Adrenal gland (tissue), 12 donors: ENCODE data around the gene GLYATL3. TPM values are rescaled to one million over a fixed set of nuclear protein-coding genes. Genes with fewer than 3 reads are reported as not detected.

Source experiments
- DNase-seq, 7 donors: peaks; one replicate each; pipeline ENCODE4 v3.0.0-alpha.2; 2019 to 2020
- H3K27ac ChIP-seq, 5 donors: fragments of 200-600 bp; sonication (generic) in 4 of 5; 1 replicate in 3 of 5; 2 replicates in 2 of 5; pipeline versions ENCODE4 v1.5.1 to v1.8.0; 2016 to 2020; ENCODE audit warnings: mild to moderate bottlenecking in 1 of 5
- H3K27me3 ChIP-seq: fragments of 200-600 bp; 2 replicates; pipeline ENCODE4 v1.8.0; 2021
- H3K36me3 ChIP-seq, 2 donors: fragments of 200-600 bp; replicated peaks in 1 of 2; 1 replicate in 1 of 2; 2 replicates in 1 of 2; pipeline versions ENCODE4 v1.5.1 to v1.8.0; 2018 to 2022
- H3K4me1 ChIP-seq, 2 donors: fragments of 200-600 bp; replicated peaks in 1 of 2; 1 replicate in 1 of 2; 2 replicates in 1 of 2; pipeline versions ENCODE4 v1.5.1 to v1.8.0; 2018 to 2021
- H3K4me3 ChIP-seq, 4 donors: fragments of 200-600 bp; sonication (generic) in 3 of 4; one replicate each; pipeline ENCODE4 v1.5.1; 2016 to 2018
- H3K9me3 ChIP-seq, 3 donors: fragments of 200-600 bp; sonication (generic) in 1 of 3; replicated peaks in 1 of 3; 1 replicate in 2 of 3; 2 replicates in 1 of 3; pipeline versions ENCODE4 v1.5.1 to v1.8.0; 2016 to 2021
- CTCF ChIP-seq, 6 experiments: fragments of 450-650 bp in 4 of 6; fragments of 200-600 bp in 2 of 6; sonication (generic) in 1 of 6; IDR thresholded peaks; 1 replicate in 5 of 6; 2 replicates in 1 of 6; pipeline versions ENCODE4 v1.5.1 to v1.8.0; 2016 to 2021; ENCODE audit warnings: antibody characterized with exemption in 6 of 6, mild to moderate bottlenecking in 2 of 6, moderate library complexity in 1 of 6
- POLR2A ChIP-seq, 2 donors: fragments of 450-650 bp; IDR thresholded peaks; one replicate each; pipeline ENCODE4 v1.6.1; 2017; ENCODE audit warnings: antibody characterized with exemption in 2 of 2, mild to moderate bottlenecking in 2 of 2, moderate library complexity in 1 of 2
- WGBS, 4 donors: extraction: QIAGEN DNeasy Blood & Tissue Kit in 2 of 4; methylation state at CpG; one replicate each; pipeline versions ENCODE4 v1.1.5 to v1.1.7; 2013 to 2017; 5-methylcytosine and 5-hydroxymethylcytosine counted together
- intact Hi-C, 2 donors: fragments of 100-400 bp; cut with DNase I; formaldehyde crosslinking; loops; one replicate each; pipeline versions ENCODE4 v1.14.1 to v1.15.0; 2022 to 2023
- polyA plus RNA-seq, 3 donors: library from polyadenylated mRNA; stranded (reverse); fragments of 200-250 nt in 2 of 3; fragments of 350-450 nt in 1 of 3; fragmentation: Illumina TruSeq in 1 of 3; extraction: RNeasy Lipid Tissue Mini Kit (QIAGEN cat#74804) in 1 of 3; gene quantifications; one replicate each; pipeline ENCODE4 v1.2.3, GENCODE V29; 2013 to 2014
- total RNA-seq, 9 donors: library from RNA; depleted of rRNA in 4 of 9; stranded (reverse); fragments of >200 nt in 4 of 9; fragments of 120-200 nt in 1 of 9; fragmentation: NEBNext Ultra II Directional in 1 of 9; extraction: Animal tissue kit (Norgen Biotek cat#: 25700) in 1 of 9; gene quantifications; one replicate each; pipeline versions ENCODE4 v1.1.0 to v1.2.4, GENCODE V29; 2013 to 2023
- donor health status: healthy with polysubstance abuse.
- donor health status: Bipolar disorder and iron deficiency.
- donor health status: DM: yes; HTN: yes; CAD: no.
- donor health status: DM: no; HTN: no; CAD: no.
- donor health status: DM: no; HTN: no; CAD: no.
- donor health status: DM: yes; HTN: yes; CAD: no.

GLYATL3 gene
- total and polyA plus RNA-seq, 12 donors: not detected

- Histone ChIP-seq H3K36me3 (no peaks in the 10 kb centered on the region), H3K27me3 (no peaks in the 10 kb centered on the region), H3K9me3 (no peaks in the 10 kb centered on the region), H3K27ac (no peak overlapping the region), H3K4me1 (no peaks in the 10 kb centered on the region), H3K4me3 (no peak overlapping the region)
- intact Hi-C loops: no loop called here
- TF ChIP-seq POLR2A (IDR thresholded peaks at IDR 0.05) (no peak), CTCF (IDR thresholded peaks at IDR 0.05) (no peak)
- WGBS, 4 donors: 64 to 74% (median 67%) methylated on average over 8 of the region's 8 CpGs
- DNase-seq: no peak
Observed at GRCh38 chr6:49514571-49515484, 15.1 kb downstream of the GLYATL3 start.

GRCh38 chr6:49515485-49516146, 15.9 kb downstream of the GLYATL3 start:
- intact Hi-C loops: no loop called here
- H3K4me1 ChIP-seq: no peaks in the 10 kb centered on the region
- no peak overlapping the region for H3K4me3 ChIP-seq
- no peak for DNase-seq
- TF ChIP-seq CTCF (IDR thresholded peaks at IDR 0.05) (no peak), POLR2A (IDR thresholded peaks at IDR 0.05) (no peak)
- H3K36me3 ChIP-seq: no peaks in the 10 kb centered on the region
- no peaks in the 10 kb centered on the region for H3K27me3 ChIP-seq
- H3K27ac ChIP-seq: no peak overlapping the region
- 67 to 74% (median 68%) methylated on average over 10 of the region's 10 CpGs for WGBS, 4 donors
- no peaks in the 10 kb centered on the region for H3K9me3 ChIP-seq

GRCh38 chr6:49516147-49516505, 16.4 kb downstream of the GLYATL3 start:
- no peaks in the 10 kb centered on the region for H3K9me3 ChIP-seq
- H3K36me3 ChIP-seq: no peaks in the 10 kb centered on the region
- H3K27me3 ChIP-seq: no peaks in the 10 kb centered on the region
- H3K27ac ChIP-seq: no peak overlapping the region
- no peak overlapping the region for H3K4me3 ChIP-seq
- H3K4me1 ChIP-seq: no peaks in the 10 kb centered on the region
- TF ChIP-seq CTCF (IDR thresholded peaks at IDR 0.05): no peak
- no peak for DNase-seq
- intact Hi-C loops: no loop called here
- WGBS, 4 donors: 80 to 89% (median 82%) methylated on average over 4 of the region's 4 CpGs

- intact Hi-C loops: no loop called here
- no peak for TF ChIP-seq CTCF (IDR thresholded peaks at IDR 0.05)
- TF ChIP-seq POLR2A (IDR thresholded peaks at IDR 0.05): no peak
- Histone ChIP-seq H3K4me3 (no peak overlapping the region), H3K36me3 (no peaks in the 10 kb centered on the region), H3K9me3 (no peaks in the 10 kb centered on the region), H3K27me3 (no peaks in the 10 kb centered on the region), H3K4me1 (no peaks in the 10 kb centered on the region), H3K27ac (no peak overlapping the region)
- DNase-seq: no peak
- 74 to 88% (median 84%) methylated on average over 2 of the region's 2 CpGs for WGBS, 4 donors
Observed at GRCh38 chr6:49517919-49518318, 18.2 kb downstream of the GLYATL3 start.
